GM19043 (cell line): ENCODE results near the gene PMS2.
"Not testable (repeated sequence)": the region's sequence is repeated elsewhere in the genome, so short reads cannot be mapped to it uniquely, and the experiment has no call there.

Experiments used
- ATAC-seq: cut with Tn5 transposase; IDR thresholded peaks from one replicate; pipeline ENCODE4 v1.9.1; 2021; ENCODE audit warnings: low read depth; ENCODE audit not compliant: unreplicated experiment

The PMS2 gene

GRCh38 chr7:6020371-6021286, 11.8 kb upstream of the PMS2 start:
- ATAC-seq = no peak

GRCh38 chr7:6016653-6016966, 7.8 kb upstream of the PMS2 start:
- no peak for ATAC-seq

DNA sequence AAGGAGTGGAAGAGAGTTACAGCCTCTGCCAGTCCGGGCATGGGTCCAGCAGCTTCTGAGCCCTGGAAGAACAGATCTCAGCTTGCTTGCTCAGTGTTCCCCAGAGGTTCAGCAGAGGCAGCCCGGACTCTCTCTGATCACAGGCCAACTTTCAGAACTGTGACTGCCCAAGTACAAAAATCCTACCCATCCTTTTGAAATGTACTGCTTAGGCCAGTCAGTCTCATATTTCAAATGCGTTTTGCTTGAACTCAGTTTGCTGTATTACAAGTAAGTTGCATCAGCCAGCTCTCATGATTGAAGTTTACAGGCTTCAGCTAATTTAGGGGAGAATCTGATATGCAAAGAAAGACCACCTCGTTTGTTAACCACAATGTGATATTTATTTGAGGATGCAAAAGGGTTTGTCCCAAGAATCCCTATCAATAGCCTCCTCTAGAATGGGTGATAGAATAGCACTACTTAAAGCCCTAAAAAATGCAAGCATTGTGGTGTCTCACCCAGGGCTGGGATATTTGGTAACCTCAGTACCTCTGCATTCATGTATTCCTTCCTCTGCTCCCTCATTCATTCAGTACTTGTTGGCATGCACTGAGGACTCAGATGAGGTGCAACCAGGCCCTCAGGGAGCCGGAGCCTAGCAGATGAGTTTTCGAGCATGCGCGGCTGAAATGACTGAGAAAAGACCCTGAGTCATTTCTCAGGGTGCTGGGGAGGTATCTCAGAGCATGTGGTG, 7.2 kb upstream of the PMS2 start:
- ATAC-seq = no peak

GRCh38 chr7:6012355-6013104, 3.7 kb upstream of the PMS2 start:
- no peak for ATAC-seq

GRCh38 chr7:6011541-6011940, 2.7 kb upstream of the PMS2 start:
- no peak for ATAC-seq

- not testable (repeated sequence) for ATAC-seq
These were observed 1.5 kb upstream of the PMS2 start for GRCh38 chr7:6010370-6010769.

- ATAC-seq = not testable (repeated sequence)
These were observed 836 bp downstream of the PMS2 start for GRCh38 chr7:6007835-6008590.

DNA sequence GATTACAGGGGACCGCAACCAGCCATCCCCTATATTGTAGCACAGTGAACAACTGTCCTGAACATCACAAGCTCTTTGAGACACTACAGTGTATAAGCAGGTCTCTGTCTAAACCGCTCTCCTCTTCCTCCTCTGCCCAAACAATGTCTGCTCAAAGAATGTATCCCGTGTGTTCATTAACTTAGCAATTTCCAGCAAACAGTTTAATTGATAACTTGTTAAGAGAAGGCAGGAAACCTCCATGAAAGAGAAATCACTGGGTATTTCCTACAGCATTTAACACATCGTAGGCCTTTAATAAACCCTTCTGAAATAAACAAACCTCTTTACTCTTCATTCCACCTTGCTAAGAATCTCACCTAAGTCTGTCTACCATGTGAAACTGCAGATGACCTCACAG, 1.5 kb downstream of the PMS2 start:
- no peak for ATAC-seq

DNA sequence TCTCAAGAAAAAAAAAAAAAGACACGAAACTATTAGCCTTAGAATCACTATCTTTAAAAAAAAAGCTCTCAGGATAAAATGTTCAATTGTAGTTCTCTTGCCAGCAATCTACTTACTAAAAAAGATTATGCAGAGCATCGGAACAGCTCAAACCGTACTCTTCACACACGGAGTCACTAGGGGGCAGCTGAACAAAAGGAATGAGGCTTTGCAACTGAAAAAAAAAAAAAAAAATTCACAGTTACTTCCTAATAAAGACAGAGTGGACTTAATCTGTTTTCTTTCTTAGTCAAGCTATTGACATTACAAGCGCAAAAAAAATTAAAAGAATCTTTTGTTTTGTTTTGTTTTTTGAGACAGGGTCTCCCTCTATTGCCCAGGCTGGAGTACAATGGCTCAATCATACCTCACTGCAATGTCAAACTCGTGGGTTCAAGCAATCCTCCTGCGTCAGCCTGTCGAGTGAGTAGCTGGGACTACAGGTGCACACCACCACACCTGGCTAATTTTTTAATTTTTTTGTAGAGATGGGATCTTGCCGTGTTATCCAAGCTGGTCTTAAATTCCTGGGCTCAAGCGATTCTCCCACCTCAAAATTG, 11.5 kb downstream of the PMS2 start:
- ATAC-seq = no peak

GRCh38 chr7:5987061-5987460, 21.8 kb downstream of the PMS2 start:
- not testable (repeated sequence) for ATAC-seq

GRCh38 chr7:5979680-5980314, 29.1 kb downstream of the PMS2 start:
- ATAC-seq = not testable (repeated sequence)

- ATAC-seq = not testable (repeated sequence)
These were observed 35.3 kb downstream of the PMS2 start for GRCh38 chr7:5973580-5973979.

- ATAC-seq = not testable (repeated sequence)
These were observed 38.4 kb downstream of the PMS2 start, which contains the start of gene RSPH10B for GRCh38 chr7:5970347-5970911. Gene RSPH10B, minus strand, starts transcription at chr7:5970689. Its CDS starts 3,573 bp downstream, at chr7:5967116.

GRCh38 chr7:5963810-5964209, 45.0 kb downstream of the PMS2 start:
- ATAC-seq = not testable (repeated sequence)

GRCh38 chr7:5963205-5963604, 45.6 kb downstream of the PMS2 start:
- ATAC-seq = not testable (repeated sequence)

DNA sequence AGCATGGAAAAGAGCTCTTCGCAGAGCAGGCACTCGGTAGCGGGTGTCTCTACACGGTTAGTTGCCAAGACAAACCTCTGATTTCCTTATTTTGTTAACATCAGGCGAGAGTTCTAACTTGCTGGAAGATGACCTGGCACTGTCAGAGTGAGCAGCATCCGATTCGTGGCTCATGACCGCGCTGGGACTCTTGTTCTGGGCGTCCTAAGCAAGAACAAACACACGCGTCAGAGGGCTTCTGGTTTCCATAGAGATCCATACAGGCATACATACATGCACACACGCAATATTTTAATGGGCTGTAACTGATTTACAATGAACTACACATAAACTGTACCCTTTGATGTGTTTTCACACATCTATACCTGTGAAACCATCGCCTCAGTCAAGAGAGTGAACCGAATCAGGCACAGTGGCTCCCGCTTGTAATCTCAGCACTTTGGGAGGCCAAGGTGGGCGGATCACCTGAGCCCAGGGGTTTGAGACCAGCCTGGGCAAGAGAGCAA, 73.9 kb downstream of the PMS2 start:
- not testable (repeated sequence) for ATAC-seq

- ATAC-seq = not testable (repeated sequence)
These were observed 76.8 kb downstream of the PMS2 start for GRCh38 chr7:5931905-5932644.

DNA sequence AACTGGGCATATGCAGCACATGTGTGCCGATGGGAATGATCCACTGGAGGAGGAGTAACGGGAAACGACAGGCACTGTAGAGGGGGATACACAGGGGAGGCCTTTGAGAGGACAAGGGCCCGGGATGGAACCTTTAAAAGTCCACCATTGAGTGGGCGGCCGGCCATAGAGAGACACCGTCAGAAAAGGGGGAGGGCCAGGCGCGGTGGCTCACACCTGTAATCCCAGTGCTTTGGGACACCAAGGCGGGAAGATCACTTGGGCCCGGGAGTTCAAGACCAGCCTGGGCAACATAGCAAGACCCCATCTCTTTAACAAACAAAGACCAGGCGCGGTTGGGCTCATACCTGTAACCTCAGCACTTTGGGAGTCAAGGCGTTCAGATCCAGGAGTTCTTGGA, 77.6 kb downstream of the PMS2 start:
- not testable (repeated sequence) for ATAC-seq
